Natural killer cell (primary cell): ENCODE results near the gene SEMA4B. TPM values are rescaled to one million over a fixed set of nuclear protein-coding genes. Genes with fewer than 3 reads are reported as not detected.

Experiments used
- ATAC-seq, 3 donors: fragments of 150-1000 bp in 2 of 3; fragments of 200-7000 bp in 1 of 3; cut with Tn5 transposase; 1 replicate in 1 of 3; 2 replicates in 2 of 3; pipeline ENCODE4 v1.10.0; 2021; ENCODE audit warnings: mild to moderate bottlenecking in 2 of 3, moderate library complexity in 2 of 3
- DNase-seq, 2 donors: peaks; one replicate each; pipeline versions ENCODE4 v3.0.0 to v3.0.0-alpha.2; 2013 to 2021; ENCODE audit warnings: mixed read lengths in 1 of 2
- H3K27ac ChIP-seq: one replicate; pipeline ENCODE4 v1.5.1; 2013; ENCODE audit warnings: mild to moderate bottlenecking, low read length
- H3K27me3 ChIP-seq: one replicate; pipeline ENCODE4 v1.6.1; 2013; ENCODE audit warnings: low read length; ENCODE audit not compliant: control insufficient read depth, insufficient read depth
- H3K36me3 ChIP-seq: one replicate; pipeline ENCODE4 v1.6.1; 2013; ENCODE audit warnings: low read length; ENCODE audit not compliant: control insufficient read depth, insufficient read depth
- H3K4me1 ChIP-seq: one replicate; pipeline ENCODE4 v1.6.1; 2013; ENCODE audit warnings: low read length; ENCODE audit not compliant: control insufficient read depth, insufficient read depth
- H3K4me3 ChIP-seq: one replicate; pipeline ENCODE4 v1.5.1; 2013; ENCODE audit warnings: low read length
- H3K9me3 ChIP-seq: one replicate; pipeline ENCODE4 v1.6.1; 2013; ENCODE audit warnings: low read length; ENCODE audit not compliant: control insufficient read depth, insufficient read depth
- H3K27ac Mint-ChIP-seq, 2 donors: one replicate each; pipeline ENCODE4 v1.8.0; 2022; ENCODE audit warnings: mild to moderate bottlenecking in 2 of 2, mixed read lengths in 2 of 2, moderate library complexity in 1 of 2
- H3K27me3 Mint-ChIP-seq, 2 donors: one replicate each; pipeline ENCODE4 v1.8.0; 2022; ENCODE audit warnings: low read depth in 2 of 2, mixed read lengths in 2 of 2
- H3K36me3 Mint-ChIP-seq: one replicate; pipeline ENCODE4 v1.8.0; 2022; ENCODE audit warnings: mixed read lengths
- H3K4me1 Mint-ChIP-seq, 2 donors: one replicate each; pipeline ENCODE4 v1.8.0; 2022; ENCODE audit warnings: mixed read lengths in 2 of 2
- H3K4me3 Mint-ChIP-seq: one replicate; pipeline ENCODE4 v1.8.0; 2022; ENCODE audit warnings: mild to moderate bottlenecking, moderate library complexity, mixed read lengths
- H3K9me3 Mint-ChIP-seq, 2 donors: one replicate each; pipeline ENCODE4 v1.8.0; 2022; ENCODE audit warnings: mixed read lengths in 2 of 2
- WGBS: methylation state at CpG from one replicate; pipeline ENCODE4 v1.1.7; 2013; ENCODE audit warnings: missing lambda C conversion rate; ENCODE audit not compliant: insufficient coverage; 5-methylcytosine and 5-hydroxymethylcytosine counted together
- intact Hi-C: fragments of 100-400 bp; cut with micrococcal nuclease; formaldehyde crosslinking; loops from one replicate; pipeline ENCODE4 v1.14.2; 2022
- total RNA-seq, 4 donors: library from RNA; stranded (reverse); fragments of 120-200 nt in 1 of 4; gene quantifications; one replicate each; pipeline versions ENCODE4 v1.2.3 to v1.2.4, GENCODE V29; 2013 to 2022
- TF ChIP-seq, protein P1 (sequence below): fragments of 200-600 bp; IDR thresholded peaks from one replicate; pipeline ENCODE4 v1.8.0; 2022; ENCODE audit warnings: antibody characterized with exemption

SEMA4B gene
- total RNA-seq, 3 donors from 2014 or later (not counting 1 experiment from before 2014, with no cell fraction given), result 13.1 to 28.1 (median 25.0) TPM

DNA sequence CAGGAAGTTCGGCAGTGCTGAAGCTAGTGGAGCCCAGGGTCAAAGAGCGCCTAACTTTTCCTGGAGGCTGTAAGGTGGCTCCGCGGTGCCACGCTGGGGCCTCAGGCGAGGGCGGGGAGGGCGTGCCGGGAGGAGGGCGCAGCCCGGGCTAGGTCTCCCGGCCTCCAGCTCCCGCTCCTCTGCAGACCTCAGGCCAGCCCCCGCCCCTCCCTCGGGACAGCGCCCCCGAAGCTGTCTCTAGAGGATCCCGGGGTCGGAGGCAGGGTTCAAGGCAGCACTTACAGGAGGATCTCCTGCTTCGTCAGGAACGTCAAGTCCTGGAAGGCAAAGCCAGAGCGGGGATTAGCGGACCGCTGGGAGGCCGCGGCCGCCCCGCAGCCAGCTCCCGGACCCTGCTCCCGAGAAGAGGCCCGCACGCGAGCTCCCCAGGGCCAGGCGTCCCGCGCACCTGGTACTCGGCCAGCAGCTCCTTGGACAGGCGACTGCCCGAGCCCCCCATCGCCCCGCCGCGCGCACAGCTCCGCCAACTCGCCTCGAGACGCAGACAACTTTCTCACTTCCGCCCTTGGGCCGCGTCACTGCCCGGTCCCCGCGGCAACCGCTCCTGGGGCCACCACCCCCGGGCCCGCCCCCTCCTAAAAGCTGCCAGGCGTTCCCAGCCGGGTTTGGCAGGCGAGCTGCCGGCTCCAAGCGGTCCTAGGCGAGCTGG, 32.4 kb downstream of the SEMA4B start, which contains the start of gene CIB1:
TSS of gene CIB1 (minus strand) at position 555 of the 709 bp plus-strand sequence. CDS start at position 499, 56 bp downstream.
- peak within 1 kb of the TSS; percentile 90 for H3K4me3 Mint-ChIP-seq

DNA sequence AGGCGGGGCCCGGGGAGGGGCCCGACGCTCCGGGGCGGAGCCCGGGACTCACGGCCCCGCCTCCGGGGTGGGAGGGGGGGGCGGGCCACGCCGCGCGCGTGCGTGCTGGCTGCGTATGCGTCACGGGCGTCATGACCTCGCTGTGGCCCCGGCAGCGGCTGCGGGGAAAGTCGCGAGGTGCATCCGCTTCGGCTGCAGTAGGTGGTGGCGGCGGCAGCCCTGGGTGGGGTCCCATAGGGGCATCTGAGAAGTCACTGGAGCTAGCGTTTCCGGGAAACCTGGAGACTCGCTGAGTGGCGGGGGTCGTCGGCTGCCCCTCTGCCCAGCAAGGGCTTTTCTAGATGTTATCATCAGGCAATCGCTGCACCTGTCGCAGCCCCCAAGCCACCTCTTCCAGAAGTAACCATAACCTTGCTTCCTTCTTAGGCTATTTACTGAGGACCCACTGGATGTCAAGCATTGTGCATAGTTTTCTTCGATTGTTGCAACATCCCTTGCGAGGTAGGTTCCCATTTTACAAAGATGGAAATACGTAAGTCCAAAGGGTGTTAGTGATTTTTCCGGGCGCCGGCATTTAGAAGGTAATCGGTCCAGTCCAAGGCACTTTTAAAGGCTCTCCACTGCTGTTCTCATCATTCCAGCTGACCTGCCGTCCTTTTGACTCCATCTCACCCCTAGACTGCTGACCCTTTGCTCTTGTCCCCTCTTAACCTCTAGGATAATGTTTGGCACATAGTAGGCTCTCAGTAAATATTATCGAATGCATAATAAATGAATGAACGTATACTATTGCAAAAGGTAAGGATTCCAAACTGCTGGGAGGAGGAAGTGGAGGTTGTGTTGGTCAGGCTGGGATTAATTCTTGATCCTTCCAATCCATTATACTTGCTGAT, 33.2 kb downstream of the SEMA4B start, which contains the start of gene GDPGP1:
TSS of gene GDPGP1 (plus strand) at position 114 of the 893 bp plus-strand sequence. CDS start 6,700 bp downstream, outside the sequence.
- H3K9me3 ChIP-seq, result no peaks in the 10 kb centered on the region
- TF ChIP-seq, protein P1, sequence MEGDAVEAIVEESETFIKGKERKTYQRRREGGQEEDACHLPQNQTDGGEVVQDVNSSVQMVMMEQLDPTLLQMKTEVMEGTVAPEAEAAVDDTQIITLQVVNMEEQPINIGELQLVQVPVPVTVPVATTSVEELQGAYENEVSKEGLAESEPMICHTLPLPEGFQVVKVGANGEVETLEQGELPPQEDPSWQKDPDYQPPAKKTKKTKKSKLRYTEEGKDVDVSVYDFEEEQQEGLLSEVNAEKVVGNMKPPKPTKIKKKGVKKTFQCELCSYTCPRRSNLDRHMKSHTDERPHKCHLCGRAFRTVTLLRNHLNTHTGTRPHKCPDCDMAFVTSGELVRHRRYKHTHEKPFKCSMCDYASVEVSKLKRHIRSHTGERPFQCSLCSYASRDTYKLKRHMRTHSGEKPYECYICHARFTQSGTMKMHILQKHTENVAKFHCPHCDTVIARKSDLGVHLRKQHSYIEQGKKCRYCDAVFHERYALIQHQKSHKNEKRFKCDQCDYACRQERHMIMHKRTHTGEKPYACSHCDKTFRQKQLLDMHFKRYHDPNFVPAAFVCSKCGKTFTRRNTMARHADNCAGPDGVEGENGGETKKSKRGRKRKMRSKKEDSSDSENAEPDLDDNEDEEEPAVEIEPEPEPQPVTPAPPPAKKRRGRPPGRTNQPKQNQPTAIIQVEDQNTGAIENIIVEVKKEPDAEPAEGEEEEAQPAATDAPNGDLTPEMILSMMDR, result no peak
- WGBS, result 4% methylated on average over 49 of the region's 49 CpGs
- no peaks in the 10 kb centered on the region for H3K27me3 ChIP-seq
- peaks cover 20% of the 10 kb centered on the region for H3K36me3 ChIP-seq
- Mint-ChIP-seq H3K27me3 (no peaks in the 10 kb centered on the region), H3K9me3 (no peaks in the 10 kb centered on the region), H3K36me3 (no peaks in the 10 kb centered on the region), H3K4me1 (peaks cover 44 to 48% of the 10 kb centered on the region in 2 donors), H3K27ac (peak within 1 kb of the TSS; percentile 99), H3K4me3 (peak within 1 kb of the TSS; percentile 90)
- intact Hi-C loops, result loop anchor here (1.0 to 10.0 kb wide), 5 partner anchors 31 to 1620 kb away; partner anchors contain the start of genes NGRN and SLCO3A1
- H3K4me3 ChIP-seq, result peak within 1 kb of the TSS; percentile 84
- peaks cover 47% of the 10 kb centered on the region for H3K4me1 ChIP-seq
- DNase-seq (peak; percentile 88 to 97), ATAC-seq (no peak)
- peak within 1 kb of the TSS; percentile 95 for H3K27ac ChIP-seq

More for the DNA sequence above, 32.4 kb downstream of the SEMA4B start, which contains the start of gene CIB1:
- under 1% methylated on average over 63 of the region's 63 CpGs for WGBS
- TF ChIP-seq, protein P1, result no peak
- H3K27ac Mint-ChIP-seq, result peak within 1 kb of the TSS; percentile 99
- no peaks in the 10 kb centered on the region for H3K27me3 Mint-ChIP-seq
- Histone ChIP-seq H3K27ac (peak within 1 kb of the TSS; percentile 95), H3K4me1 (peaks cover 47% of the 10 kb centered on the region), H3K4me3 (peak within 1 kb of the TSS; percentile 84), H3K36me3 (peaks cover 25% of the 10 kb centered on the region), H3K27me3 (no peaks in the 10 kb centered on the region), H3K9me3 (no peaks in the 10 kb centered on the region)
- no peaks in the 10 kb centered on the region for H3K9me3 Mint-ChIP-seq
- no peaks in the 10 kb centered on the region for H3K36me3 Mint-ChIP-seq
- DNase-seq (peak; percentile 66 to 95), ATAC-seq (peak; percentile 79 to 93 (median 81))
- intact Hi-C loops, result loop anchor here (1.0 to 10.0 kb wide), 5 partner anchors 32 to 1621 kb away; partner anchors contain the start of genes NGRN and SLCO3A1
- H3K4me1 Mint-ChIP-seq, result peaks cover 44 to 53% of the 10 kb centered on the region in 2 donors

DNA sequence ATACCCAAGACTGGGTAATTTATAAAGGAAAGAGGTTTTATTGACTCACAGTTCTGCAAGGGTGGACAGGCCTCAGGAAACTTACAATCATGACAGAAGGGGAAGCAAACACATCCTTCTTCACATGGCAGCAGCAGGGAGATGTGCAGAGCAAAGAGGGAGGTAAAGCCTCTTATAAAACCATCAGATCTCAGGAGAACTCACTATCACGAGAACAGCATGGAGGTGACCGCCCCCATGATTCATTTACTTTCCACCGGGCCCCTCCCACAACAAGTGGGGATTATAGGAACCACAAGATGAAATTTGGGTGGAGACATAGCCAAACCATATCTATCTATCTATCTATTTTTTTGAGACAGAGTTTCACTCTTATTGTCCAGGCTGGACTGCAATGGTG, 38.2 kb downstream of the SEMA4B start:
- Mint-ChIP-seq H3K36me3 (no peaks in the 10 kb centered on the region), H3K27ac (peak overlapping the region in 1 of 2 donors; percentile 35), H3K27me3 (no peaks in the 10 kb centered on the region), H3K4me1 (peaks cover 9% of the 10 kb centered on the region in 2 donors), H3K9me3 (no peaks in the 10 kb centered on the region), H3K4me3 (no peak overlapping the region)
- DNase-seq (no peak), ATAC-seq (no peak)
- H3K9me3 ChIP-seq, result no peaks in the 10 kb centered on the region
- TF ChIP-seq, protein P1, result no peak
- intact Hi-C loops, result loop anchor here (10.0 kb wide), 1 partner anchor 1615 kb away; the partner anchor contains the start of gene SLCO3A1
- H3K36me3 ChIP-seq, result peaks cover 23% of the 10 kb centered on the region
- peaks cover 9% of the 10 kb centered on the region for H3K4me1 ChIP-seq
- H3K27me3 ChIP-seq, result no peaks in the 10 kb centered on the region
- 100% methylated on average over 1 of the region's 3 CpGs for WGBS
- no peak overlapping the region for H3K27ac ChIP-seq
- no peak overlapping the region for H3K4me3 ChIP-seq
